MCF 10A (cell line): ENCODE measurements around the gene PTGIS. TPM values are rescaled to one million over a fixed set of nuclear protein-coding genes. Genes with fewer than 3 reads are reported as not detected.

ENCODE experiments used
- BruUV-seq: library from RNA; stranded (reverse); fragments of 400-500 nt; replicated peaks from 2 replicates; lab custom pipeline; 2021; lab: Mats Ljungman, UMichigan
- CTCF ChIA-PET: fragments of 300-600 bp; sonication (Branson Sonifier 250); formaldehyde crosslinking; extraction: SDS; loops from one replicate; lab custom pipeline; 2021; ENCODE audit warnings: antibody characterized with exemption, inconsistent platforms; lab: Yijun Ruan, JAX
- POLR2A ChIA-PET: fragments of 300-600, 350-650 bp; sonication (Branson Sonifier 250); formaldehyde crosslinking; extraction: SDS; loops from one replicate; lab custom pipeline; 2020; ENCODE audit warnings: antibody characterized with exemption, inconsistent platforms; lab: Yijun Ruan, JAX
- DNase-seq: peaks from one replicate; pipeline ENCODE4 v3.0.0-alpha.2; 2018; ENCODE audit not compliant: unreplicated experiment
- H3K27ac Mint-ChIP-seq: one replicate; pipeline ENCODE4 v1.8.0; 2022; ENCODE audit warnings: mild to moderate bottlenecking, low read depth, mixed read lengths; ENCODE audit not compliant: unreplicated experiment
- H3K27me3 Mint-ChIP-seq: one replicate; pipeline ENCODE4 v1.8.0; 2022; ENCODE audit warnings: mixed read lengths; ENCODE audit not compliant: insufficient read depth, unreplicated experiment
- H3K36me3 Mint-ChIP-seq: one replicate; pipeline ENCODE4 v1.8.0; 2022; ENCODE audit warnings: mild to moderate bottlenecking, moderate library complexity, mixed read lengths; ENCODE audit not compliant: insufficient read depth, unreplicated experiment
- H3K4me1 Mint-ChIP-seq: one replicate; pipeline ENCODE4 v1.8.0; 2022; ENCODE audit warnings: mixed read lengths; ENCODE audit not compliant: insufficient read depth, unreplicated experiment
- H3K4me3 Mint-ChIP-seq: one replicate; pipeline ENCODE4 v1.8.0; 2022; ENCODE audit warnings: mild to moderate bottlenecking, moderate library complexity, mixed read lengths; ENCODE audit not compliant: unreplicated experiment
- H3K9me3 Mint-ChIP-seq: one replicate; pipeline ENCODE4 v1.8.0; 2022; ENCODE audit warnings: mixed read lengths; ENCODE audit not compliant: unreplicated experiment
- CTCF ChIP-seq: fragments of 200-600 bp; IDR thresholded peaks from one replicate; pipeline ENCODE4 v1.8.0; 2022; ENCODE audit warnings: antibody characterized with exemption, mild to moderate bottlenecking; ENCODE audit not compliant: unreplicated experiment
- intact Hi-C: fragments of 100-400 bp; cut with micrococcal nuclease; formaldehyde crosslinking; loops from 2 replicates; pipeline ENCODE4 v1.14.1; 2022
- total RNA-seq: library from RNA; stranded (reverse); gene quantifications from 2 replicates; pipeline ENCODE4 v1.2.3, GENCODE V29; 2022

PTGIS gene
- total RNA-seq, 1 experiment from 2014 or later, result not detected

GRCh38 chr20:49575551-49576060, 7.7 kb upstream of the PTGIS start:
- Mint-ChIP-seq H3K9me3 (peaks cover 11% of the 10 kb centered on the region), H3K27ac (no peak overlapping the region), H3K36me3 (no peaks in the 10 kb centered on the region), H3K27me3 (peaks cover 30% of the 10 kb centered on the region), H3K4me1 (peaks cover under 1% of the 10 kb centered on the region), H3K4me3 (no peak overlapping the region)
- ChIA-PET CTCF (interaction anchor here (0.6 to 1.9 kb wide), 3 partner anchors 34 to 403 kb away, joined by 3 to 4 read pairs (median 3); no protein-coding TSS in a partner anchor), POLR2A (interaction anchor here (0.8 kb wide), 1 partner anchor 14 kb away, joined by 3 read pairs; no protein-coding TSS in a partner anchor)
- intact Hi-C loops, result no loop called here
- DNase-seq, result no peak
- no TSS peak for BruUV-seq
- TF ChIP-seq CTCF, result no peak

GRCh38 chr20:49573900-49574416, 6.0 kb upstream of the PTGIS start:
- Mint-ChIP-seq H3K27me3 (peaks cover 46% of the 10 kb centered on the region), H3K9me3 (peaks cover 11% of the 10 kb centered on the region), H3K4me1 (peaks cover 5% of the 10 kb centered on the region), H3K4me3 (no peak overlapping the region), H3K36me3 (no peaks in the 10 kb centered on the region), H3K27ac (no peak overlapping the region)
- intact Hi-C loops, result no loop called here
- no TSS peak for BruUV-seq
- no peak for DNase-seq
- ChIA-PET POLR2A (no interaction called here), CTCF (interaction anchor here (0.7 kb wide), 1 partner anchor 1312 kb away, joined by 4 read pairs; no protein-coding TSS in a partner anchor)
- no peak for TF ChIP-seq CTCF

GRCh38 chr20:49572857-49573256, 4.9 kb upstream of the PTGIS start:
- H3K27ac Mint-ChIP-seq, result no peak overlapping the region
- POLR2A ChIA-PET, result no interaction called here
- no peak for DNase-seq
- CTCF ChIA-PET, result interaction anchor here (0.6 to 3.1 kb wide), 3 partner anchors 16 to 35 kb away, joined by 4 to 14 read pairs (median 6); no protein-coding TSS in a partner anchor
- no peak for TF ChIP-seq CTCF
- peaks cover 5% of the 10 kb centered on the region for H3K4me1 Mint-ChIP-seq
- intact Hi-C loops, result no loop called here
- peaks cover 11% of the 10 kb centered on the region for H3K9me3 Mint-ChIP-seq
- BruUV-seq, result no TSS peak
- H3K4me3 Mint-ChIP-seq, result no peak overlapping the region
- peaks cover 54% of the 10 kb centered on the region for H3K27me3 Mint-ChIP-seq
- H3K36me3 Mint-ChIP-seq, result no peaks in the 10 kb centered on the region

GRCh38 chr20:49571553-49571835, 3.6 kb upstream of the PTGIS start:
- ChIA-PET CTCF (interaction anchor here (0.5 to 3.1 kb wide), 4 partner anchors 29 to 275 kb away, joined by 3 to 14 read pairs (median 4); no protein-coding TSS in a partner anchor), POLR2A (interaction anchor here (0.5 kb wide), 2 partner anchors 19 to 199 kb away, joined by 3 read pairs; no protein-coding TSS in a partner anchor)
- Mint-ChIP-seq H3K27ac (no peak overlapping the region), H3K36me3 (no peaks in the 10 kb centered on the region), H3K9me3 (peaks cover 5% of the 10 kb centered on the region), H3K27me3 (peaks cover 49% of the 10 kb centered on the region), H3K4me3 (no peak overlapping the region), H3K4me1 (peaks cover 5% of the 10 kb centered on the region)
- intact Hi-C loops, result no loop called here
- BruUV-seq, result no TSS peak
- TF ChIP-seq CTCF, result no peak
- no peak for DNase-seq
